Right lobe of liver (tissue), 4 donors: Measurements from ENCODE around the gene CACNA2D1.
A peak's percentile ranks its signal among the peaks of the same experiment; 100 is the strongest.

Experiments
- CTCF ChIP-seq, 4 donors: fragments of 200-600 bp in 3 of 4; fragments of 450-650 bp in 1 of 4; IDR thresholded peaks; one replicate each; pipeline versions ENCODE4 v1.5.1 to v1.8.0; 2016 to 2022; ENCODE audit warnings: antibody characterized with exemption in 4 of 4, mild to moderate bottlenecking in 2 of 4
- POLR2A ChIP-seq: fragments of 450-650 bp; IDR thresholded peaks from one replicate; pipeline ENCODE4 v1.6.1; 2017; ENCODE audit warnings: antibody characterized with exemption, mild to moderate bottlenecking
- donor health status: DM: no; HTN: no; CAD: no.
- donor health status: DM: no; HTN: no; CAD: no.
- donor health status: DM: no; HTN: yes; CAD: no.

GRCh38 chr7:82481499-82482097 is 38.0 kb upstream of the CACNA2D1 start:
- TF ChIP-seq CTCF (IDR thresholded peaks at IDR 0.05), result peak; percentile 32 to 75 (median 70)
- no peak for TF ChIP-seq POLR2A
